Lower leg skin (tissue), 3 donors: ENCODE results near the gene PCNX1.

Experiments
- POLR2A ChIP-seq, 2 donors: fragments of 450-650 bp; IDR thresholded peaks; one replicate each; pipeline ENCODE4 v1.6.1; 2016 to 2017; ENCODE audit warnings: antibody characterized with exemption in 2 of 2, mild to moderate bottlenecking in 1 of 2, moderate library complexity in 1 of 2
- TF ChIP-seq, protein P1 (sequence below), 3 donors: fragments of 450-650 bp; IDR thresholded peaks; one replicate each; pipeline ENCODE4 v1.5.1; 2016; ENCODE audit warnings: antibody characterized with exemption in 3 of 3, mild to moderate bottlenecking in 3 of 3, moderate library complexity in 2 of 3

DNA sequence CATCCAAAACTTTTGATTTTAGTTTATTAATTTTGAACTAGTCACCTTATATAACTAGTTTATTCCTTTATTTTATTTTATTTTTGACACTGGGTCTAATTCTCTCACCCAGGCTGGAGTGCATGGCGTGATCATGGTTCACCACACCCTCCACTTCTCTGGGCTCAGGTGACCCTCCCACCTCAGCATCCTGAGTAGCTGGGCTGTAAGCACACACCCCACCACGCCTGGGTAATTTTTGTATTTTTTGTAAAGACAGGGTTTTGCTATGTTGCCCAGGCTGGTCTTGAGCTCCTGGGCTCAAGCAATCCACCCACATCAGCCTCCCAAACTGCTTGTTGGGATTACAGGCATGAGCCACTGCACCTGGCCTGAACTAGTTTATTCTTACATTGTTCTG, 17.3 kb downstream of the PCNX1 start:
- TF ChIP-seq POLR2A (IDR thresholded peaks at IDR 0.05) = no peak
- TF ChIP-seq, protein P1, sequence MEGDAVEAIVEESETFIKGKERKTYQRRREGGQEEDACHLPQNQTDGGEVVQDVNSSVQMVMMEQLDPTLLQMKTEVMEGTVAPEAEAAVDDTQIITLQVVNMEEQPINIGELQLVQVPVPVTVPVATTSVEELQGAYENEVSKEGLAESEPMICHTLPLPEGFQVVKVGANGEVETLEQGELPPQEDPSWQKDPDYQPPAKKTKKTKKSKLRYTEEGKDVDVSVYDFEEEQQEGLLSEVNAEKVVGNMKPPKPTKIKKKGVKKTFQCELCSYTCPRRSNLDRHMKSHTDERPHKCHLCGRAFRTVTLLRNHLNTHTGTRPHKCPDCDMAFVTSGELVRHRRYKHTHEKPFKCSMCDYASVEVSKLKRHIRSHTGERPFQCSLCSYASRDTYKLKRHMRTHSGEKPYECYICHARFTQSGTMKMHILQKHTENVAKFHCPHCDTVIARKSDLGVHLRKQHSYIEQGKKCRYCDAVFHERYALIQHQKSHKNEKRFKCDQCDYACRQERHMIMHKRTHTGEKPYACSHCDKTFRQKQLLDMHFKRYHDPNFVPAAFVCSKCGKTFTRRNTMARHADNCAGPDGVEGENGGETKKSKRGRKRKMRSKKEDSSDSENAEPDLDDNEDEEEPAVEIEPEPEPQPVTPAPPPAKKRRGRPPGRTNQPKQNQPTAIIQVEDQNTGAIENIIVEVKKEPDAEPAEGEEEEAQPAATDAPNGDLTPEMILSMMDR (IDR thresholded peaks at IDR 0.05) = no peak
